K562 (cell line): ENCODE results near the gene KLHDC7A.

Experiments used
- ARNT ChIP-seq, 2 experiments: fragments of 450-650 bp; IDR thresholded peaks; 2 replicates each; pipeline ENCODE4 v1.6.1; 2016; ENCODE audit warnings: mild to moderate bottlenecking in 1 of 2
- EHMT2 ChIP-seq: fragments of 450-650 bp; IDR thresholded peaks from 2 replicates; pipeline ENCODE4 v1.6.1; 2018; ENCODE audit warnings: antibody characterized with exemption
- GTF2F1 ChIP-seq: IDR thresholded peaks from 2 replicates; pipeline ENCODE4 v1.6.1; 2011; ENCODE audit warnings: low read depth, low read length, improper control_type of control experiment
- LEF1 ChIP-seq: fragments of 450-650 bp; IDR thresholded peaks from 2 replicates; pipeline ENCODE4 v1.6.1; 2016; ENCODE audit warnings: mild to moderate bottlenecking
- MCM2 ChIP-seq: fragments of 450-650 bp; IDR thresholded peaks from 2 replicates; pipeline ENCODE4 v1.6.1; 2017; ENCODE audit warnings: low read depth, mild to moderate bottlenecking
- MCM5 ChIP-seq: fragments of 450-650 bp; IDR thresholded peaks from 2 replicates; pipeline ENCODE4 v1.6.1; 2016; ENCODE audit warnings: low read depth
- MTF1 ChIP-seq: fragments of 250-450 bp; sonication (Bioruptor Pico); IDR thresholded peaks from 2 replicates; pipeline ENCODE4 v1.9.0; 2021; ENCODE audit warnings: moderate library complexity, mild to moderate bottlenecking, inconsistent platforms, borderline replicate concordance
- RB1 ChIP-seq: fragments of 450-650 bp; IDR thresholded peaks from 2 replicates; pipeline ENCODE4 v1.6.1; 2017; ENCODE audit warnings: low read depth, mild to moderate bottlenecking
- SOX6 ChIP-seq: fragments of 450-650 bp; IDR thresholded peaks from 2 replicates; pipeline ENCODE4 v1.6.1; 2014; ENCODE audit warnings: mild to moderate bottlenecking
- ZNF280B ChIP-seq: fragments of 250-450 bp; sonication (Bioruptor Pico); IDR thresholded peaks from 2 replicates; pipeline ENCODE4 v1.5.1; 2021; ENCODE audit warnings: mild to moderate bottlenecking
- TF ChIP-seq, protein P1 (sequence below), 3 experiments: fragments of 200-800 bp in 1 of 3; fragments of 250-450 bp in 1 of 3; fragments of 450-650 bp in 1 of 3; sonication (Bioruptor Pico) in 1 of 3; sonication (Bioruptor generic) in 1 of 3; formaldehyde crosslinking in 1 of 3; IDR thresholded peaks; 2 replicates each; pipeline versions ENCODE4 v1.6.1 to v1.8.0; 2016 to 2022; ENCODE audit warnings: mild to moderate bottlenecking in 2 of 3, missing genetic modification characterization in 2 of 3, missing compliant biosample characterization in 1 of 3, moderate library complexity in 1 of 3
- TF ChIP-seq, protein P2 (sequence below): sonication (generic); formaldehyde crosslinking; IDR thresholded peaks from 2 replicates; pipeline ENCODE4 v1.8.1; 2022; ENCODE audit warnings: missing genetic modification reagents

- TF ChIP-seq MCM5 (no peak), EHMT2 (no peak), ZNF280B (CRISPR knock-in tag) (no peak), LEF1 (no peak), SOX6 (no peak), RB1 (no peak), MCM2 (no peak), GTF2F1 (no peak), MTF1 (CRISPR knock-in tag) (no peak), ARNT (IDR thresholded peaks at IDR 0.05) (no peak)
- TF ChIP-seq, protein P1, sequence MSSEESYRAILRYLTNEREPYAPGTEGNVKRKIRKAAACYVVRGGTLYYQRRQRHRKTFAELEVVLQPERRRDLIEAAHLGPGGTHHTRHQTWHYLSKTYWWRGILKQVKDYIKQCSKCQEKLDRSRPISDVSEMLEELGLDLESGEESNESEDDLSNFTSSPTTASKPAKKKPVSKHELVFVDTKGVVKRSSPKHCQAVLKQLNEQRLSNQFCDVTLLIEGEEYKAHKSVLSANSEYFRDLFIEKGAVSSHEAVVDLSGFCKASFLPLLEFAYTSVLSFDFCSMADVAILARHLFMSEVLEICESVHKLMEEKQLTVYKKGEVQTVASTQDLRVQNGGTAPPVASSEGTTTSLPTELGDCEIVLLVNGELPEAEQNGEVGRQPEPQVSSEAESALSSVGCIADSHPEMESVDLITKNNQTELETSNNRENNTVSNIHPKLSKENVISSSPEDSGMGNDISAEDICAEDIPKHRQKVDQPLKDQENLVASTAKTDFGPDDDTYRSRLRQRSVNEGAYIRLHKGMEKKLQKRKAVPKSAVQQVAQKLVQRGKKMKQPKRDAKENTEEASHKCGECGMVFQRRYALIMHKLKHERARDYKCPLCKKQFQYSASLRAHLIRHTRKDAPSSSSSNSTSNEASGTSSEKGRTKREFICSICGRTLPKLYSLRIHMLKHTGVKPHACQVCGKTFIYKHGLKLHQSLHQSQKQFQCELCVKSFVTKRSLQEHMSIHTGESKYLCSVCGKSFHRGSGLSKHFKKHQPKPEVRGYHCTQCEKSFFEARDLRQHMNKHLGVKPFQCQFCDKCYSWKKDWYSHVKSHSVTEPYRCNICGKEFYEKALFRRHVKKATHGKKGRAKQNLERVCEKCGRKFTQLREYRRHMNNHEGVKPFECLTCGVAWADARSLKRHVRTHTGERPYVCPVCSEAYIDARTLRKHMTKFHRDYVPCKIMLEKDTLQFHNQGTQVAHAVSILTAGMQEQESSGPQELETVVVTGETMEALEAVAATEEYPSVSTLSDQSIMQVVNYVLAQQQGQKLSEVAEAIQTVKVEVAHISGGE (CRISPR knock-in tag; IDR thresholded peaks at IDR 0.05): no peak
- TF ChIP-seq, protein P2, sequence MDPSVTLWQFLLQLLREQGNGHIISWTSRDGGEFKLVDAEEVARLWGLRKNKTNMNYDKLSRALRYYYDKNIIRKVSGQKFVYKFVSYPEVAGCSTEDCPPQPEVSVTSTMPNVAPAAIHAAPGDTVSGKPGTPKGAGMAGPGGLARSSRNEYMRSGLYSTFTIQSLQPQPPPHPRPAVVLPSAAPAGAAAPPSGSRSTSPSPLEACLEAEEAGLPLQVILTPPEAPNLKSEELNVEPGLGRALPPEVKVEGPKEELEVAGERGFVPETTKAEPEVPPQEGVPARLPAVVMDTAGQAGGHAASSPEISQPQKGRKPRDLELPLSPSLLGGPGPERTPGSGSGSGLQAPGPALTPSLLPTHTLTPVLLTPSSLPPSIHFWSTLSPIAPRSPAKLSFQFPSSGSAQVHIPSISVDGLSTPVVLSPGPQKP (CRISPR knock-in tag): no peak
Measured at GRCh38 chr1:18504609-18505008, 23.9 kb downstream of the KLHDC7A start.
